HepG2 (cell line): ENCODE data around the gene GPR158. TPM values are rescaled to one million over a fixed set of nuclear protein-coding genes. Genes with fewer than 3 reads are reported as not detected.

Experiments
- ATAC-seq: fragments of 200-7000 bp; cut with Tn5 transposase; 3 replicates; pipeline ENCODE4 v1.9.1; 2020; ENCODE audit warnings: mild to moderate bottlenecking, moderate library complexity
- BruUV-seq: library from RNA; stranded (reverse); fragments of 400-500 nt; replicated peaks from 2 replicates; lab custom pipeline; 2021; lab: Mats Ljungman, UMichigan
- CTCF ChIA-PET: fragments of 300-600 bp; formaldehyde crosslinking; extraction: SDS; loops from one replicate; lab custom pipeline; 2021; ENCODE audit warnings: low total read pairs, inconsistent platforms, low intra/inter-chr PET ratio; lab: Yijun Ruan, JAX
- POLR2A ChIA-PET: fragments of 350-600 bp; sonication (Branson Sonifier 250); formaldehyde crosslinking; loops from one replicate; lab custom pipeline; 2020; ENCODE audit warnings: antibody characterized with exemption, inconsistent platforms; lab: Yijun Ruan, JAX
- DNase-seq: peaks from one replicate; pipeline ENCODE4 v3.0.0-alpha.2; 2015; ENCODE audit warnings: low spot score
- FAIRE-seq: peaks from 3 replicates; lab custom pipeline; 2011; peaks lifted over from hg19 to GRCh38; lab: Jason Lieb, UNC
- H2AFZ ChIP-seq: one replicate; pipeline ENCODE4 v1.6.1; 2011; ENCODE audit warnings: low read length, inconsistent platforms
- H3K27ac ChIP-seq: fragments of 300-600 bp; 3 replicates; pipeline ENCODE4 v1.8.0; 2011; ENCODE audit warnings: mixed run types, mild to moderate bottlenecking, mixed read lengths, low read length, inconsistent platforms; ENCODE audit not compliant: insufficient read depth; ENCODE audit errors: extremely low read length
- H3K27me3 ChIP-seq, 2 experiments: fragments of 200-600 bp in 1 of 2; 2 replicates in 1 of 2; 3 replicates in 1 of 2; pipeline versions ENCODE4 v1.6.0 to v1.8.0; 2011; ENCODE audit warnings: low read length in 2 of 2, mild to moderate bottlenecking in 2 of 2, moderate library complexity in 2 of 2, inconsistent platforms in 1 of 2; ENCODE audit not compliant: insufficient read depth in 2 of 2, control insufficient read depth in 1 of 2
- H3K36me3 ChIP-seq, 2 experiments: fragments of 200-600 bp in 1 of 2; replicated peaks in 1 of 2; 2 replicates in 1 of 2; 3 replicates in 1 of 2; pipeline versions ENCODE4 v1.5.1 to v1.8.0; 2011; ENCODE audit warnings: low read length in 2 of 2, inconsistent platforms in 1 of 2; ENCODE audit not compliant: insufficient read depth in 2 of 2, control insufficient read depth in 1 of 2
- H3K4me1 ChIP-seq: 2 replicates; pipeline ENCODE4 v1.5.1; 2012; ENCODE audit warnings: low read length, inconsistent platforms; ENCODE audit not compliant: insufficient read depth
- H3K4me2 ChIP-seq: 2 replicates; pipeline ENCODE4 v1.6.0; 2011; ENCODE audit warnings: low read depth, low read length, inconsistent platforms
- H3K4me3 ChIP-seq, 3 experiments: fragments of 200-600 bp in 1 of 3; sonication (generic), shearing (Covaris generic) in 1 of 3; replicated peaks in 1 of 3; 2 replicates each; pipeline ENCODE4 v1.5.1; 2011 to 2016; ENCODE audit warnings: low read length in 3 of 3, inconsistent platforms in 2 of 3, low read depth in 2 of 3, mild to moderate bottlenecking in 2 of 3, control low read depth in 1 of 3, mixed read lengths in 1 of 3; ENCODE audit not compliant: insufficient read depth in 1 of 3
- H3K79me2 ChIP-seq: one replicate; pipeline ENCODE4 v1.6.1; 2011; ENCODE audit warnings: low read length, inconsistent platforms; ENCODE audit not compliant: insufficient read depth
- H3K9ac ChIP-seq: 2 replicates; pipeline ENCODE4 v1.6.0; 2011; ENCODE audit warnings: mild to moderate bottlenecking, low read depth, low read length, inconsistent platforms; ENCODE audit not compliant: insufficient read depth
- H3K9me3 ChIP-seq: 2 replicates; pipeline ENCODE4 v1.5.1; 2012; ENCODE audit warnings: mild to moderate bottlenecking, low read length
- H4K20me1 ChIP-seq: 2 replicates; pipeline ENCODE4 v1.6.0; 2011; ENCODE audit warnings: inconsistent platforms, mild to moderate bottlenecking, low read length, moderate library complexity; ENCODE audit not compliant: insufficient read depth
- ARID2 ChIP-seq: sonication (generic); formaldehyde crosslinking; IDR thresholded peaks from 2 replicates; pipeline ENCODE4 v1.8.1; 2022; ENCODE audit warnings: mild to moderate bottlenecking, missing genetic modification reagents, borderline replicate concordance
- KLF11 ChIP-seq: IDR thresholded peaks from 2 replicates; pipeline ENCODE4 v1.6.1; 2016; ENCODE audit warnings: missing compliant biosample characterization
- ZNF44 ChIP-seq: sonication (generic); formaldehyde crosslinking; IDR thresholded peaks from 2 replicates; pipeline ENCODE4 v1.5.1; 2020; ENCODE audit warnings: mild to moderate bottlenecking, missing genetic modification reagents
- WGBS: methylation state at CpG from one replicate; pipeline ENCODE4 v1.1.6; 2017; ENCODE audit warnings: low lambda C conversion rate; 5-methylcytosine and 5-hydroxymethylcytosine counted together
- in situ Hi-C: cut with HindIII; loops from 2 replicates; pipeline ENCODE4 v1.10.0; 2017; ENCODE audit warnings: low pct_unique_long_range_greater_than_20kb; ENCODE audit not compliant: extremely low pct_ligation_motif_present
- intact Hi-C: fragments of 100-400 bp; cut with micrococcal nuclease; formaldehyde crosslinking; loops from one replicate; pipeline ENCODE4 v1.10.0; 2022; ENCODE audit not compliant: unreplicated experiment
- polyA plus RNA-seq, 8 experiments: library from polyadenylated mRNA; depleted of rRNA in 3 of 8; stranded (reverse) in 7 of 8; unstranded in 1 of 8; fragments of >200 nt; fragmentation: Illumina TruSeq in 4 of 8; extraction: Trizol in 4 of 8; gene quantifications; 2 replicates each; pipeline versions ENCODE4 v1.2.1 to v1.2.3, GENCODE V29; 2011 to 2016; ENCODE audit warnings: low read depth in 4 of 8, missing spikeins in 1 of 8, mixed read lengths in 1 of 8; ENCODE audit not compliant: insufficient read depth in 1 of 8
- total RNA-seq, 5 experiments: library from RNA; depleted of rRNA; stranded (reverse); fragments of >200 nt; fragmentation: Illumina TruSeq; extraction: Trizol; gene quantifications; 2 replicates each; pipeline ENCODE4 v1.2.3, GENCODE V29; 2016; ENCODE audit warnings: low read depth in 1 of 5
- TF ChIP-seq, protein P1 (sequence below): sonication (generic); formaldehyde crosslinking; IDR thresholded peaks from 2 replicates; pipeline ENCODE4 v1.5.0; 2020; ENCODE audit warnings: mild to moderate bottlenecking, missing genetic modification reagents, borderline replicate concordance
- TF ChIP-seq, protein P2 (sequence below): sonication (generic); formaldehyde crosslinking; IDR thresholded peaks from 2 replicates; pipeline ENCODE4 v1.5.1; 2020; ENCODE audit warnings: missing genetic modification reagents, mild to moderate bottlenecking, borderline replicate concordance

GPR158 gene
- total and polyA plus RNA-seq, 2 of the 13 experiments (the other 11 are each of a cell fraction or from before 2014, with no cell fraction given): not detected

- TF ChIP-seq, protein P1, sequence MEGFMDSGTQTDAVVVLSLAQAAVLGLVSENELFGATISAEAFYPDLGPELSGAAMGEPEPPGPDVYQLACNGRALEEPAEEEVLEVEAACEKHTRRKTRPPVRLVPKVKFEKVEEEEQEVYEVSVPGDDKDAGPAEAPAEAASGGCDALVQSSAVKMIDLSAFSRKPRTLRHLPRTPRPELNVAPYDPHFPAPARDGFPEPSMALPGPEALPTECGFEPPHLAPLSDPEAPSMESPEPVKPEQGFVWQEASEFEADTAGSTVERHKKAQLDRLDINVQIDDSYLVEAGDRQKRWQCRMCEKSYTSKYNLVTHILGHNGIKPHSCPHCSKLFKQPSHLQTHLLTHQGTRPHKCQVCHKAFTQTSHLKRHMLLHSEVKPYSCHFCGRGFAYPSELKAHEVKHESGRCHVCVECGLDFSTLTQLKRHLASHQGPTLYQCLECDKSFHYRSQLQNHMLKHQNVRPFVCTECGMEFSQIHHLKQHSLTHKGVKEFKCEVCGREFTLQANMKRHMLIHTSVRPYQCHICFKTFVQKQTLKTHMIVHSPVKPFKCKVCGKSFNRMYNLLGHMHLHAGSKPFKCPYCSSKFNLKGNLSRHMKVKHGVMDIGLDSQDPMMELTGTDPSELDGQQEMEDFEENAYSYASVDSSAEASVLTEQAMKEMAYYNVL: no peak
- TF ChIP-seq, protein P2, sequence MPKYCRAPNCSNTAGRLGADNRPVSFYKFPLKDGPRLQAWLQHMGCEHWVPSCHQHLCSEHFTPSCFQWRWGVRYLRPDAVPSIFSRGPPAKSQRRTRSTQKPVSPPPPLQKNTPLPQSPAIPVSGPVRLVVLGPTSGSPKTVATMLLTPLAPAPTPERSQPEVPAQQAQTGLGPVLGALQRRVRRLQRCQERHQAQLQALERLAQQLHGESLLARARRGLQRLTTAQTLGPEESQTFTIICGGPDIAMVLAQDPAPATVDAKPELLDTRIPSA: no peak
- TF ChIP-seq KLF11: no peak
Observed at GRCh38 chr10:25384618-25385017, 209.8 kb downstream of the GPR158 start (continued).

GRCh38 chr10:25388188-25388861 lies 213.5 kb downstream of the GPR158 start:
- Histone ChIP-seq H3K9ac (no peak overlapping the region), H3K4me2 (no peak overlapping the region), H3K4me3 (no peak overlapping the region), H4K20me1 (no peaks in the 10 kb centered on the region), H3K4me1 (no peaks in the 10 kb centered on the region)
- DNase-seq: no peak
- TF ChIP-seq ZNF44 (CRISPR knock-in tag) (no peak), ARID2 (CRISPR knock-in tag) (no peak)
- TF ChIP-seq, all 625 proteins: peak for 0
- Histone ChIP-seq H3K9me3 (peaks cover 59% of the 10 kb centered on the region), H3K36me3 (no peaks in the 10 kb centered on the region), H2AFZ (no peak overlapping the region), H3K27ac (no peak overlapping the region), H3K27me3 (no peaks in the 10 kb centered on the region), H3K79me2 (no peaks in the 10 kb centered on the region)
- intact Hi-C loops (no loop called here), in situ Hi-C loops (no loop called here)
- ATAC-seq: no peak
- ChIA-PET POLR2A (no interaction called here), CTCF (no interaction called here)
- no TSS peak for BruUV-seq
- 0% methylated on average over 1 of the region's 7 CpGs for WGBS
- no peak for FAIRE-seq
